Subcutaneous abdominal adipose tissue (tissue), 5 donors: ENCODE results near the gene ARHGAP19.
A peak's percentile ranks its signal among the peaks of the same experiment; 100 is the strongest.

Experiments used
- H3K27ac ChIP-seq: one replicate; pipeline ENCODE4 v1.7.0; 2013; ENCODE audit warnings: low read depth, mild to moderate bottlenecking, inconsistent platforms, low read length, moderate library complexity
- H3K27me3 ChIP-seq, 5 donors: one replicate each; pipeline ENCODE4 v1.7.0; 2013; ENCODE audit warnings: low read length in 5 of 5, inconsistent platforms in 1 of 5; ENCODE audit not compliant: control insufficient read depth in 5 of 5, insufficient read depth in 4 of 5
- H3K36me3 ChIP-seq, 5 donors: one replicate each; pipeline ENCODE4 v1.7.0; 2013; ENCODE audit warnings: low read length in 5 of 5; ENCODE audit not compliant: control insufficient read depth in 5 of 5, insufficient read depth in 5 of 5
- H3K4me1 ChIP-seq, 5 donors: one replicate each; pipeline ENCODE4 v1.7.0; 2013; ENCODE audit warnings: low read length in 5 of 5, mild to moderate bottlenecking in 3 of 5, moderate library complexity in 1 of 5; ENCODE audit not compliant: control insufficient read depth in 5 of 5, insufficient read depth in 5 of 5
- H3K4me3 ChIP-seq, 5 donors: one replicate each; pipeline ENCODE4 v1.7.0; 2013; ENCODE audit warnings: low read length in 5 of 5, low read depth in 1 of 5
- H3K9ac ChIP-seq, 5 donors: one replicate each; pipeline ENCODE4 v1.7.0; 2013; ENCODE audit warnings: low read length in 5 of 5, mild to moderate bottlenecking in 4 of 5, moderate library complexity in 3 of 5
- H3K9me3 ChIP-seq, 5 donors: one replicate each; pipeline ENCODE4 v1.7.0; 2013; ENCODE audit warnings: low read length in 5 of 5; ENCODE audit not compliant: control insufficient read depth in 5 of 5
- donor health status: healthy.
- donor health status: healthy.
- donor health status: healthy.
- donor health status: healthy.
- donor health status: healthy.

The ARHGAP19 gene

DNA sequence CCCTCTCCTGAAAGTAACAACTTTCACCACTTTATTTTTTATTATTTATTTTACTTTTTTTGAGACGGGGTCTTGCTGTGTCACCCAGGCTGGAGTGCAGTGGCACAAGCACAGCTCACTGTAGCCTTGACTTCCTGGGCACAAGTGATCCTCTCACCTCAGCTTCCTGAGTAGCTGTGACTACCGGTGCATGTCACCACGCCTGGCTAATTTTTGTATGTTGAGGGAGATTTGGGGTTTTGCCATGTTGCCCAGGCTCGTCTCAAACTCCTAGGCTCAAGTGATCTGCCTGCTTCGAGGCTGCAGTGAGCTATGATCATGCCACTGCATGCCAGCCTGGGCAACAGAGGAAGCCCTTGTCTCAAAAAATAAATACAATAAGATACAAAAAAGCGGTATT lies 91.8 kb downstream of the ARHGAP19 start:
- H3K4me1 ChIP-seq, result peaks cover 0 to 11% (median 10%) of the 10 kb centered on the region in 5 donors
- H3K9ac ChIP-seq, result no peak overlapping the region
- no peak overlapping the region for H3K27ac ChIP-seq
- no peak overlapping the region for H3K4me3 ChIP-seq
- H3K27me3 ChIP-seq, result peaks cover 2 to 9% (median 4%) of the 10 kb centered on the region in 5 donors
- H3K9me3 ChIP-seq, result no peaks in the 10 kb centered on the region
- H3K36me3 ChIP-seq, result no peaks in the 10 kb centered on the region

DNA sequence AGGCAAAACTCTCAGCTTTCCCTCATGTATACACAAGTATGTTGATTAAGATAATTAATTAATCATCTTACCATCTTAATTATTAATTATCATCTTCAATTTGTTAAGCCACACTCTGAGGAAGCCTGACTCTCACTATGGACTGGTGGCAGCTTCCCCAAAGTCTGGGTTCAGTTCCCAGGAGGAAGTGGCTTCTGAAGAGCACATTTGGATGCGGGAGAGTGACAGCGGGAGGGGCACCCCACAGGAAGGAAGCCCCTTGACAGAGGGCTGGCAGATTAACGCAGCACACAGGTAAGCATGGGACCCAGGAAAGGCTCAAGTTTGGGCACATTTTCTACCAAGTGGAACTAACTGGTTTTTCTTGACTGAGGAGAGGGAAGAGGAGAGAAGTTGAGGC lies 93.3 kb downstream of the ARHGAP19 start:
- peaks cover 5 to 10% (median 7%) of the 10 kb centered on the region in 5 donors for H3K27me3 ChIP-seq

GRCh38 chr10:97197030-97197500 lies 95.4 kb downstream of the ARHGAP19 start:
- no peak overlapping the region for H3K27ac ChIP-seq
- peak overlapping the region in 1 of 5 donors; percentile 70 for H3K4me3 ChIP-seq
- H3K27me3 ChIP-seq, result peaks cover 7 to 22% (median 9%) of the 10 kb centered on the region in 5 donors
- no peaks in the 10 kb centered on the region for H3K36me3 ChIP-seq
- no peak overlapping the region for H3K9ac ChIP-seq
- H3K9me3 ChIP-seq, result no peaks in the 10 kb centered on the region
- peaks cover 0 to 11% (median 10%) of the 10 kb centered on the region in 5 donors for H3K4me1 ChIP-seq

More for the DNA sequence above, 93.3 kb downstream of the ARHGAP19 start:
- Histone ChIP-seq H3K4me1 (peaks cover 0 to 11% (median 10%) of the 10 kb centered on the region in 5 donors), H3K4me3 (no peak overlapping the region), H3K9ac (no peak overlapping the region), H3K9me3 (no peaks in the 10 kb centered on the region), H3K36me3 (no peaks in the 10 kb centered on the region), H3K27ac (no peak overlapping the region)

- H3K27ac ChIP-seq, result no peak overlapping the region
- peak overlapping the region; percentile 66 to 71 (median 68) for H3K4me3 ChIP-seq
- H3K4me1 ChIP-seq, result peaks cover 0 to 11% (median 10%) of the 10 kb centered on the region in 5 donors
- H3K36me3 ChIP-seq, result no peaks in the 10 kb centered on the region
- H3K9ac ChIP-seq, result peak overlapping the region in 3 of 5 donors; percentile 39 to 53 (median 43)
- peaks cover 7 to 23% (median 13%) of the 10 kb centered on the region in 5 donors for H3K27me3 ChIP-seq
- no peaks in the 10 kb centered on the region for H3K9me3 ChIP-seq
Measured at GRCh38 chr10:97196223-97197029, 96.0 kb downstream of the ARHGAP19 start.

DNA sequence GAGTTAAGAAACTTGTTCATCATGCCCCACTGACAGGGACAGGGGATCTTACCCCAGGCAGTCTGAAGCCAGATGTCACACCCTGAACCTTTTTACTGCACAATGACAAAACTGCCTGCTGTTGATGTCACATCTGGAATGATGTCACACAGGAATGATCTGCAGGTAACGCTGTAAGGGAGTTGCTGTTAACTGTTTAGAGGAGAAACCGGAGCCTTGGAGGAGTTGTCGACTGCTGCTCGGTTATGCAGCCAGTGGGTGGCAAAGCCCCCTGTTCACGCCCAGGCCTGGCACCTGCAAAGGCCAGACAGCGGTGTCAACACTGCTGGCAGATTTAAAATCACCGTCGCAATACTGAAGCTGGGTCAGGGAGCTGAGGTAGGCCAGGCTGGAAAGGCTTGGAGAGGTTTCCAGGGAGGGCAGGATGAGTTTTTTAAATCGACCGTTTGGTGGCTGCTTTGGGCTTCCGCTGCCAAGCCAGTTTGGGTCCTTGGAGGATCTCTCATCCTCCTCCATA lies 96.7 kb downstream of the ARHGAP19 start:
- Histone ChIP-seq H3K4me3 (peak overlapping the region; percentile 43 to 71 (median 67)), H3K27ac (no peak overlapping the region), H3K9me3 (no peaks in the 10 kb centered on the region), H3K27me3 (peaks cover 7 to 23% (median 13%) of the 10 kb centered on the region in 5 donors), H3K36me3 (no peaks in the 10 kb centered on the region), H3K9ac (peak overlapping the region in 1 of 5 donors; percentile 43), H3K4me1 (peaks cover 0 to 11% (median 10%) of the 10 kb centered on the region in 5 donors)

GRCh38 chr10:97192952-97193435 lies 99.4 kb downstream of the ARHGAP19 start:
- H3K27ac ChIP-seq, result no peak overlapping the region

DNA sequence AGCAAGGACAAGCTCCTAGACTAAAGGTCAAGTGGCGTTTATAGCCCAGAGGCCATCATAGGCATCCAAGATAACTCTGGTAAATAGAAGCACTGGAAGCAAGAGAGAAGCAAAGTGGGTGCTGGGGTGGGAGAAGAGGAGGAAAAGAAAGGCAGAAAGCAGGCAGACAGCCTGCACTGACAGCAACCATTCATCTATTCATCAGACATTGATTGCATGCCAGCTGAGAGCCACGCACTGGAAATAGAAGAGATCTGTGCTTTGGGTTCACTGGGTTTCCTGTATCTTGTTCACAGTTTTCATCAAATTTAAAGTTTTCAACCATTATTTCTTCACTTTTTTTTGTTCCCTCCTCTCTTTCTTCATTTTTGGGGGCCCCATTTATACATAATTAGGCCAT lies 102.0 kb downstream of the ARHGAP19 start:
- H3K27ac ChIP-seq, result no peak overlapping the region
- H3K36me3 ChIP-seq, result no peaks in the 10 kb centered on the region
- no peak overlapping the region for H3K9ac ChIP-seq
- no peak overlapping the region for H3K4me3 ChIP-seq
- H3K9me3 ChIP-seq, result no peaks in the 10 kb centered on the region
- H3K4me1 ChIP-seq, result peaks cover 0 to 4% (median 4%) of the 10 kb centered on the region in 5 donors
- H3K27me3 ChIP-seq, result peaks cover 15 to 35% (median 31%) of the 10 kb centered on the region in 5 donors

More at GRCh38 chr10:97192952-97193435, 99.4 kb downstream of the ARHGAP19 start:
- Histone ChIP-seq H3K4me3 (no peak overlapping the region), H3K27me3 (peaks cover 7 to 25% (median 16%) of the 10 kb centered on the region in 5 donors), H3K4me1 (peaks cover 0 to 11% (median 10%) of the 10 kb centered on the region in 5 donors), H3K36me3 (no peaks in the 10 kb centered on the region), H3K9me3 (no peaks in the 10 kb centered on the region), H3K9ac (no peak overlapping the region)

GRCh38 chr10:97188261-97188711 lies 104.2 kb downstream of the ARHGAP19 start:
- Histone ChIP-seq H3K9ac (no peak overlapping the region), H3K27me3 (peaks cover 25 to 51% (median 42%) of the 10 kb centered on the region in 5 donors), H3K4me1 (peaks cover 0 to 8% (median 6%) of the 10 kb centered on the region in 5 donors), H3K9me3 (no peaks in the 10 kb centered on the region), H3K27ac (no peak overlapping the region), H3K36me3 (no peaks in the 10 kb centered on the region), H3K4me3 (no peak overlapping the region)

DNA sequence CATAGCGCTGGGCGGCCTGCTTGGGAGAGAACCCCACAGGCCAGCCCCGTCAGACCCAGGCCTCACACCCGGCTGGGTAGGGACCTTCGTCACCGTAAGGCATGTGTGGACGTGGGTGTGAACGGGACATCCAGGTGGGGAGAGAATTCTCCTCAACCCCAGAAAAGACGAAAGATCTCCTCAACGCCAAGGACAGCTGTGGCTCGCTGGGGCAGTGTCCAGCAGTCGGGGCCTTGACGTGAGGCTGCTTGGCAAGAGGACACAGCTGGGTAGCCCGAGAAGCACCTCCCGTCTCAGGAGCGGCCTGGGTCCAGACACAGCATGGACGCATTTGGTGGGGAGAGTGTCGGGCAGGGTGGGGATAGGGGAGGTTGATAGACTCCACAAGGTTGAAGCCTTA lies 105.5 kb downstream of the ARHGAP19 start:
- no peak overlapping the region for H3K4me3 ChIP-seq
- no peak overlapping the region for H3K9ac ChIP-seq
- H3K27ac ChIP-seq, result no peak overlapping the region
- H3K27me3 ChIP-seq, result peaks cover 27 to 45% (median 39%) of the 10 kb centered on the region in 5 donors
- no peaks in the 10 kb centered on the region for H3K36me3 ChIP-seq
- no peaks in the 10 kb centered on the region for H3K9me3 ChIP-seq
- peaks cover 0 to 8% (median 6%) of the 10 kb centered on the region in 5 donors for H3K4me1 ChIP-seq
